Fibroblast of skin of right biceps (primary cell): Measurements from ENCODE around the gene USP2.

Experiments used
- DNase-seq: peaks from one replicate; pipeline ENCODE4 v3.0.0-alpha.2; 2013

Gene USP2, protein sequence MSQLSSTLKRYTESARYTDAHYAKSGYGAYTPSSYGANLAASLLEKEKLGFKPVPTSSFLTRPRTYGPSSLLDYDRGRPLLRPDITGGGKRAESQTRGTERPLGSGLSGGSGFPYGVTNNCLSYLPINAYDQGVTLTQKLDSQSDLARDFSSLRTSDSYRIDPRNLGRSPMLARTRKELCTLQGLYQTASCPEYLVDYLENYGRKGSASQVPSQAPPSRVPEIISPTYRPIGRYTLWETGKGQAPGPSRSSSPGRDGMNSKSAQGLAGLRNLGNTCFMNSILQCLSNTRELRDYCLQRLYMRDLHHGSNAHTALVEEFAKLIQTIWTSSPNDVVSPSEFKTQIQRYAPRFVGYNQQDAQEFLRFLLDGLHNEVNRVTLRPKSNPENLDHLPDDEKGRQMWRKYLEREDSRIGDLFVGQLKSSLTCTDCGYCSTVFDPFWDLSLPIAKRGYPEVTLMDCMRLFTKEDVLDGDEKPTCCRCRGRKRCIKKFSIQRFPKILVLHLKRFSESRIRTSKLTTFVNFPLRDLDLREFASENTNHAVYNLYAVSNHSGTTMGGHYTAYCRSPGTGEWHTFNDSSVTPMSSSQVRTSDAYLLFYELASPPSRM

DNA sequence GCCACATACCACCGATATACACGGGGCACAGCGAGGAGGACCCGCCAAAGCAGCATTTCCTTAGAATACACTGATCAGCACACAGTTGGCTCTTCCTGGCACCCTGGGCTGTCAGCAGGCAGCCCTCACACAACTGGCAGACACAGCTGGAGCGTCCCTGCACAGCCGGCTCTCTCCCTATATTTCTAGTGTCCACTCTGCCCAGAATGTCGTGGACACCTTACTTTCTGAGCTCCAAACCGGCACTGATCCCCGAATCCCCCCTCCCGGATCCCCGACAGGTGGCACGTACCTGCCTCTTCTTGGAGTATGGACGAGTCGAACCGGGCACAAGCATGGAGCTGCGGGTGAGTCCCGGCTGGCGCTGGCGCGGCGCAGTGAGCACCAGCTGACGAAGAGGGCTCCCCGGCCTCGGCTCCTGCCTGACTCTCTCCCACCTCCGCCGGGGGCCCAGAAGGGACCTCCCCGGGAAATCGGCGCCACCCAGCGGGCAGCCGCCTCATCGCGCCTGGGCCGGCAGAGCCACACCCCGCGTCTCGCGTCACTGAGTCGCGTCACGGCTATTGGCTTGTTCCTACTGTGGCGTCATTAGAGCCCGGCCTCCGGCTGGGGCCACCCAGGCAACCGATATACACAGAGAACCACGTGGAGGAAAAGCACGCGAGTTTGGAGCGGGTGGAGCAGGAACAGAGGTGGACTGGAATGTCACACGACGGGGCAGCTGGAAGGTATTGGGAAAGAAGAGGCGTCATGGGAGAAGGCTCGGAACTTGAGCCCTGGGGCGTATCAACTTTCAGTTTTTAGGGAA is at the start of gene USP2:
USP2 (minus strand) TSS at position 510 of the 808 bp plus-strand sequence. CDS start 8,210 bp downstream, outside the sequence.
- peak; percentile 95 for DNase-seq

DNA sequence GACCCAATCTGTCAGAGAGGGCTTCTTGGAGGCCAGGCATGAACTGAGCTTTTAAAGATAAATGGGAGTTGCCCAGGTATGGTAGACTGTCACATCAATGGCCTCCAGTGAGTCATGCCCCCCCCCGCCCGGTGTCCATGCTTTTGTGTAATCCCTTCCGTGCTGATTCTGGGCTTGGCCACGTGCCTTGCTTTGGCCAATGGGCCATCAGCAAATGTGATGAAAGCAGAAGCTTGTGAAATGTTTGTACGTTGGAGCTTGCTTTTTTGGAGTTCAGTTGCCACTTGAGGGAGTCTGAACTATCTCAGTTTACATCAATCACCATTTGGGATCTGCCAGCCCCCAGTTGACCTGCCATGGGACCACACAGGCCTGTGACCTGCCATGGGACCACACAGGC is 45.8 kb upstream of the USP2 start:
- no peak for DNase-seq

DNA sequence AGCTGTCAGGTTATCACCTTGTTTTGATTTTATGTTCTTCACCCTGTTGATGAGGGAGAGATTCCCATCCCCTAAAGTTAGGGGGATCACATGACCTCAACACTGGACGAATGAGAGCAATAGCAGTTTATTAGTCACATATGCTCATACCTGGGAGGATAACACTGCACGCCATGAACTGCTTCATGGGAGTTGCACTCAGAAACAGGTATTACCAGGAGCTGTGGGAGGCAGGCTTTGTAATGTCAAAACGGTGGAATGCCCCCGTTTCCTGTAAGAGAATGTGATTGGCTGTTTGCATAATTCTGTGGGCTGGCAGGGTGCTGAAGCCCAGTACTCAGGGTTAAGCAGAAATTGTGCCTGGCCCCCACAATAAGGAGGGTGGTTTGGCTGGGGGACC is 44.7 kb upstream of the USP2 start:
- DNase-seq: no peak

DNA sequence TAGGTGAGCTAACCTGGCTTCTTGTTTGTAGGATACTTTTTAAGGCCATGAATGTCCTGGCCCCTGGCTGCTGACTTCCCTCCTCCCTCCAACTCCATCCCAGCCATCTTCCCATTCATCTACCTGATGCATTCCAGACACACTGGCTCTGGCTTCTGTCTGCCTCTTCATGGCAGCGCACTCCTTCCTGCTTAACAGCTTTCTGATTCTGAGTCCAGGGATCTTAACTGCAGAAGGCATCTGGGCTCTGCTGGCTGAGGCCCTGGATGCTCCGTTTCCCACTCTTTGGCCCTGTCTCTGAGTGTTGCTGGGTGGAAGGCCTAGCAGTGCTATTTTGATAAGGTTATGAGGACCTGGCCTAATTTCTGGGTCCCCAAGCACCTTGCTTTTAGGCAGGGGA is 43.3 kb upstream of the USP2 start:
- DNase-seq: no peak

DNA sequence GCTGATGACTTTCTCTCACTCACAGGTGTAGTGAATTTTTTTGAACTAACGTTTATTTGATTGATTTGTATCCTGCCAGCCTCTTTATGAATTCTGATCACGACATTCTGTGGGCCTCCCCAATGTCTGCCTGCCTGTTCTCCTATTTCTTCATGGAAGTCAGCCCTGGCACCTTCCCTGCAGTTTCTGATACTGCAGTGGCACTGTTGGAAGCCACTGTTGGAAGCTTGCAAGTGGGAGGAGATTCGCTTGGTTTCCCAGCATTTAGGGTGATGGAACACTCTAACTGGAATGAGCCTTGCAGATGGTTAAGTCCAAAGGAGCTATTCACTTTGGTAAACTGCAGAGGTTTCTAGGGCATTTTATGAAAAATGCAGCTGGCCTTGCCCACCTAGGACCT is 42.8 kb upstream of the USP2 start:
- no peak for DNase-seq

DNA sequence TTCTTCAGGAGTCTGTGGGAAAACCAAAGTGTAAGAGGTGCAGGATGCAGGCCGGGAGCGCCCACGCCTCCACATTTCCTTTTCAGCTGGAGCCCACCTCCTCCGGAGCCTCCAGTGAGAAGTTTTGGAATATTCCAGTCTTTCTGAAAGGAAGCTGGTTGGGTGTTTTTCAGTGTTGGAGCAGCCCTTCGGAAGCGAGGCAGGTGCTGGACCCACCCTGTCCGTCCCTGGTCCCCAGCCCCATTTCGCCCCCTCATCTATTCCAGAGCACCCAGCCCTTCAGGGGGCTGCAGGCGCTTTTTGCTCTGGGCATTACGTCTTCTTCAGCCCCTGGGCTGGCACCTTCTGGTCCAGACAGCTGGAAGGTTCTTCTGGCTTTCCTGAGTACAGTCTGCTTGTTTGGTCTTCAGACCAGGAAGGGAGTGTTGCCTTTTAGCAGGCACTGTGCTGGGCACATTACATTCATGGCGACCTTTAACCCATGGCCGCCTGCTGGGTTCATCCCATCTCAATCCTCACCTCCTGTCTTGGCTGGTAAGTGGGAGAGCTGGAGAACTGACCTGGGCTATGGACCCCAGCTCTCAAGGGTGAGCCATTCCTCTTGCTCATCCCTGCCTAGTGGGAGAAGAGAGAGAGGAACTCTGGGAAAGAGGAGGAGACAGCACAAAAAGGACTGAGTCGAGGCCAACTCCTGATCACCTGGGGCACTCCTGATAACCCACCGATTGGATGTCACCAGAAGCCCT is 42.2 kb upstream of the USP2 start:
- DNase-seq: peak; percentile 40

DNA sequence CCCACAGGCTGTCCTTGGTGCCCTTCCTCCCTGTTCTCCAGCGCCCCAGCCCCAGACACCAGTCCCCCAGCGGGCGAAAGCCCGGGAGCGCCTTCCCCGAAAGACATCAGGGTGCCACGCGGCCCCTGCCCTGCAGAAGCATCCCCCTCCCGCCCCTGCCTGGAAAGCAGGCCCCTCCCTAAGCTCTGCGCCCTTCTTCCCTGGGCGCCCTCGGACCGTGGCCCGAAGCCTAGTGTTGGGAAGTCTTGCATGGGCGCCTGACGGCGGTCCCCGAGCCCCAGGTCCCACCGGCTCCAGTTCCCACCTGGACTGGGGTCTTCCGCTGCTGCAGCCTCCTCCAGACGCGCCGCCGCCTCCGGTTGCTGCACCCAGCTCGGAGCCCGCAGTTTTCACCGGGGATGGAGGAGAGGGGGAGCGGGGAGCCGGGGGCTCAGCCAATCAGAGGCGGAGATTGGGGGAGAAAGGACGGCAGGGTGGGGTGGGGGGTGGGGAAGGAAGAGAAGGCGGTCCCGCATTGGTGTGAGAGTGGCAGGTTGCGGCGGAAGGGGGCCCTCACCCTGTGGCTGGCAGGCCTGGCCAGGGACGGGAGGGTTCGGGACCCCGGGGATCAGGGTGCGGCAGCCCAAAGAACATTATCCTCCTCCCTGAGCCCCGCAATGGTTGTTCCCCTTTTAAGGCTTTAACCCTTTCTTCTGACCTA is 41.5 kb upstream of the USP2 start, which contains the start of gene THY1:
THY1 (minus strand) TSS at position 364 of the 700 bp plus-strand sequence. CDS start 2,267 bp downstream, outside the sequence.
- peak; percentile 74 for DNase-seq

DNA sequence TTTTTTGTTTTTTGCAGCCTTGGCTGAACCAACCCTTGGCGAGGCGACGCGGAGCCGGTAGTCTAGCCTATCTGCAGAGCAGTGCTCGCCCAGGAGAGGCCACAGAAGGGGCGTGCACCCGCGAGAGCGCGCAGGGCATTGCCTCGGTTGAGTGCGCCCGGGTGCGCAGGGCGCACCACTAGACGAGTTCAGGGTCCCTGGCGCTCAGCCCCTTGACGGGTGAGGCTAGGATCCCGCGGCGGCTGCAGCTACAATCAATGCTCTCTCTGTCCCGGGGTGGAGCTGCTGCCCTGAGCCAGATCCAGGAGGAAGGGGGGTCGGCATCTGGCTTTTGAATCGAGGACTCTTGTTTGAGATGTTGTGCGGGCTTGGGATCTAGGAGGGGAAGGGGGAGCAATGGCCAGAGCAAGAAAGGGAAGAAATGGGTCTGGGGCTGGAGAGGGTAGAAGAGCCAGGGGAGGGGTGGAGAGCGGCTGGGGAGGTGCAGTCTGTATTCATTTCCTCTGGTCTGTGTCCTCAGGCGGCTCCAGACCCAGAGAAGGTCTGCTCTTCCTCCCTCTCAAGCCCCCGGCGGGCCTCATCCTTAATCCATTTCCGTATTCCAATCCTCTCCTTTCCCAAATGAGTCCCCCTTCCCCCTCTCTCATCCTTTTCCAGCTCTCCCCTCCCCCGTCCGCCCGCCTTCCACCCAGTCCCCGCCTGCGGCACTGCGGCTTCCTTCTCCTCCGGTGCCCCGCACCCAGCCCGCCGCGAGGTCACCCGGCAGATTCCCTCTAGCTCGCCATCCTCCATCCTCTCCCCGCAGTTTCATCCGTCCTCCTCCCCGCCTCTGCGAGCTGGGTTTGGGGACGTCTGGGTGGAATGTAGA is 40.7 kb upstream of the USP2 start:
- peak; percentile 74 for DNase-seq

DNA sequence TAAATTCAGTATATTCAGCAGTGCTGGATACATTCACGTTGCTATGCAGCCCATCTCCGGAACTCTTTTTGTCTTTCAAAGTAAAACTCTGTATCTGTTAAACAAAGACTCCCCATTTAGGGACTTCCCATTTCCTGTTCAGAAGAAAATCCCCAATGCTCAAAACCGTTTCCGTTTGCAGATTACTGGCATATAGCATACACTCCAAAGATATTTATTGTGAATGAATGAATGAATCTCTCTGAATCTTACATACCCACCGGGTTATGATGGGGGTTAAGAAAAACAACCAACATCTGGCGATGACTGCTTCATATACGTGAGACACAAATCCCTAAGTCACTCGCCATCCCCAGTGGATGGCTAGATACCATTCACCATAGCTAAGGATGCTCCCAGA is 39.9 kb upstream of the USP2 start:
- DNase-seq: peak; percentile 26

DNA sequence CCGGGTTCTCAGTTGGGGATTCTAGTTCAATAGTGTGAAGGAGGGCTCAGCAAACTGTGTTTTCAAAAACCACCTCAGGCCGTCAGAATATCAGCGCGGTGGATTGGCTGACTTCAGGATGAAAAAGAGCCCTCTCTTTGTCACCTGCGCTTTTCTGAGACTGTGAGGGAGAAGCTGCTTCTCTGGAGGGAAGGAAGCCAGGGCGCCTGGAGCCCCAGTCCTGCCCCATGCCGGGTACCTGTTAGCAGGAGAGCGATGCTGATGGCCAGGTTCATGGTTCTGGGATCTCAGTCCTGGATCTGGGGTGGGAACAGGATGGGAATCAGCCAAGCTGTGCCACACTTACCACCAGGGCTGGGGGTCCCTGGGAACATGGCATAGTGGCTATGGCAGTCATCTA is 39.1 kb upstream of the USP2 start:
- DNase-seq: no peak

DNA sequence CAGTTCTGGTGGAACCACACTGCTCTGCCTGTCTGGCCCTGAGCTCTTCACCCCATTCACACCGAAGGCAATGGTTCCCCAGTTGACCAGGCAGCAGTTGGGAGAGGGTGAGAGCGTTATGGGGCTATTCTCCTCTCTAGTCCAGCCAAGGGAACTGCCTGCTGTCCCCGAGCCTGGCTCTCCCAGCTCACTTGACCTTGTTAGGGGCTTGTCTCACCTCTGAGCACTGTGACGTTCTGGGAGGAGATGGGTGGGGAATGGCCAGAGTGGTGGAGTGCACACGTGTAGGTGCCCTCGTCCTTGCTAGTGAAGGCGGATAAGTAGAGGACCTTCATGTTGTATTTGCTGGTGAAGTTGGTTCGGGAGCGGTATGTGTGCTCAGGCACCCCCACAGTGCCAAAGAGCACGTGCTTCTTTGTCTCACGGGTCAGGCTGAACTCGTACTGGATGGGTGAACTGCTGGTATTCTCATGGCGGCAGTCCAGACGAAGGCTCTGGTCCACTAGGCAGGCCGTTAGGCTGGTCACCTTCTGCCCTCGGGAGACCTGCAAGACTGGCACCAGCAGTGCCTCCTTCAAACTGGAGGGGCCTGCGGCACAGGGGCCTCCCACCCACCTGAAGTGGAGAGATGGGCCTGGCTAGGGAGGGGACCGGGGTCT is 38.5 kb upstream of the USP2 start:
- DNase-seq: no peak

DNA sequence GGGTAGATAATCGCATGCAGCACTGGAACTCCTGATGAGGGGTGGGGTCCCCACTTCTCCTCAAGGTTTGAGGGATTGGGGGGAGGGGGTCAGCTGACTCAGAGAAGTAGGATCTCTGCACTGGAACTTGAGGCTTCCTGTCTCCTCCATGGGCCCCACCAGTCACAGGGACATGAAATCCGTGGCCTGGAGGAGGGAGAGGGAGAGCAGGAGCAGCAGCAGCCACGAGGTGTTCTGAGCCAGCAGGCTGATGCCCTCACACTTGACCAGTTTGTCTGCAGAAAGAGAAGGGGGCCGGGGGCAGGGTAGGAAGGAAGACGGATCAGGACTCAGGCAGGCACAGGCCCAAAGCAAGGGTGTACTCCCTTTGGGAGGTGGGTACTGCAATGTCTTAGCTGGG is 37.8 kb upstream of the USP2 start:
- no peak for DNase-seq

DNA sequence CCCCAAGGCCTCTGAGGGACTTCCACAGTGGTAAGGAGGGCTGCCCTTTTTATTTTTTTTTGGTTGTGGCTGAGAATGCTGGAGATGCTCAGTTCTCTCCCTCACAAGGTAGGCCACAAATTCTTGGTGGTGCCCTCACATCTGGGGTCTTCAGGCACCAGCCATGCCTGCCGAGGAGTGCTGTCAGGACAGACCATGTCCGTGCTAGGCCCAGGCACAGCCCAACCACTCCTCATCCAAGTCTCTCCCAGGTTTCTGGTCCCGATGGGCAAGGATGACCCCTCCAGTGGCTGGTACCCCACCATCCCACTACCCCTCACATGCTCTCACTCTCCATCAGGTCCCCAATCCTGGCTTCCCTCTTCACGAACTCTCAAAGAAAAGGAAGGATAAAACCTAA is 37.3 kb upstream of the USP2 start:
- DNase-seq: no peak

DNA sequence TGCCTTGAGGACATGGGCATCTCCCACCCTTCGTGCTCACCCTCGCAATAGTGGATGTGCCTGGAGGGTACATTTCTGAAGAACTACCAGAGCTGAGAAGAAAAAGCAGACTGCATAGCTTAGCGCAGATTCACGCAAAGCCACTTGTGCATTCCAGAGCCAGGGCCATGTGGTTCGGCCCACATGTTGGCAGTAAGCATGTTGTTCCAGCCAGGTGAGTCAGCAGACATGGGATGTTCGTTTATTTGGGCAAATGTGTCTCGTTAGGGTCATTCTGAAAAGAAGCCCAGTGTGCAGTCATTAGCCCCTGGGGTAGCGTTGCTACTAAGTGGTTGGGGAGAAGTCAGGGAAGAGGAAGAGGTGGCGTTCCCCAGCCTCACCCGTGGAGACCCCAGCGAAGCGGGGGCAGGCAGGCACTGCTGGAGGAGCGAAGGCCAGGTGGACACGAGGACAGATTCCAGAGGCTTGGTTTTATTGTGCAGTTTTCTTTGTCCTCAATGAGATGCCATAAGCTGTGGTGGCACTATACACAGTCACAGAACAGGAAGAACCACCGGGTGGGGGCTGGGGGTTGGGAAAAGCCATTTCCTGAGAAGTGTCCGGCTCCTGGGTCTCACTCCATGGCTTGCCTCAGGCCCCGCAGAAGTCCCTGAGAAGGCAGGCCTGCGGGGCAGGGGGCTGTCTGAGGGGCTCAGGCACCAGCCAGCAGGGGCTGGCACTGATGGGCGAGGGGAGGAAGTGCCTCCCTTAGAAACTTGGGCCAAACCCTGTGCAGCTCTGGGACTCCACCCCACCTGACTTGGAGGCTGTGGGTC is 36.4 kb upstream of the USP2 start:
- DNase-seq: peak; percentile 92

DNA sequence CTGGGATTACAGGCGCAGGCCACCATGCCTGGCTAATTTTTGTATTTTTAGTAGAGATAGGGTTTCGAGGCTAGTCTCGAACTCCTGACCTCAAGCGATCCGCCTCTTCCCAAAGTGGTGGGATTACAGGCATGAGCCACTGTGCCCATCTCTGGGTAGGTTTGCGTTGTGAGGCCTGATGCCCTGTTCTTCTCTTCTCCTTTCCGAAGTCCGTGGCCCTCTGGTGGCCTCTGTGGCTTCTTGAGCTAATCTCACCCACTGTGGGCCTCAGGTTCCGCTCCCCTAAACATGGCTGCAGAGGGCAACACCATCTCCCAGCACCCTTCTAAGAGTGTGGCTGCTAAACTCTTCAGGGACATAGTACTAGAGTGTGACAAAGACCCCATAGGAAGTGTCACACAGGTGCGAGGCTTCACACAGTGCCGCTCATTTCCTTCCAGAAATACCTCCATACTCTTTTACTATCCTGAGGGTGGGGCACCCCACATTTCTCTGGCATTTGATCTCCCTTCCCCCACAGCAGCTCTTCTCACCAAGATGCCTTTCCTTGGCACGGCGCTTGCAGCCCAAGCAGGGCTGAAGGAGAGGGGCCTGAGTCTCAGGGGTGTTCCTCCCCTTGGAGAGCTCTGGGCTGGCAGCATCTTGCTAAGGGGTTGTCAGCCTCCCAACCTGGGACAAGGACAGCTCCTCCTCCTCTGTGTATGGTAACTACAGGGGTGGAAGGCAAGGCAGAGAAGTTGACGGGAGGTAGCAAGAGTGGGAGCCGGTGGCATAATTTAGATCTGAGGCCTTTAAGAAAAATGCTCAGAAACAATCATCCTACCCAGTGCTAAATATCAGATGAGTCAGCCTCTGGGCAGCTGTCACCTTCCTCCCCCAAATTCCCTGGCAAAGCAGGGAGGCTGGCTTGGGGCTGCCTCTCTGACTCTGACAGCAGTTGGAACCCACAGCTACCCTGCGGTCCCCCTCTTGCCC is 35.4 kb upstream of the USP2 start:
- DNase-seq: peak; percentile 76

DNA sequence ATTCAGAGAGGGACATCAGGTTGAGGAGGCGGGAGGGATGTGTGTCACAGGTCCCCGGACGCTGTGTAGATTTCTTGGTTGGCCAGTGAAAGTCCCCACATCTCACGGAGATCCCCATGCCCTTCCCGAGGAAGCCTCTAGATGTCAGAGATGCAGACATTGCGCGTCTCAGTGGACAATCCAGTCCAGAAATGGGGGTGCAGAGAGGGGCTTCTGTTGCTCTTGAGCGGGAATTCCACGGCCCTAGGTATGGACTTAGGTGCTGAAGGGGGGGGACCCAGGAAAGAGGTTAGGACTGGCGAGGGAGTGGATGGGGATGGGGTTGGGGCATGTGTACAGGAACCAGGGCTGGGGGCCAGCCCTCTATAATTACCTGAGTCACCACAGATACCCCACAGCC is 34.5 kb upstream of the USP2 start:
- no peak for DNase-seq

DNA sequence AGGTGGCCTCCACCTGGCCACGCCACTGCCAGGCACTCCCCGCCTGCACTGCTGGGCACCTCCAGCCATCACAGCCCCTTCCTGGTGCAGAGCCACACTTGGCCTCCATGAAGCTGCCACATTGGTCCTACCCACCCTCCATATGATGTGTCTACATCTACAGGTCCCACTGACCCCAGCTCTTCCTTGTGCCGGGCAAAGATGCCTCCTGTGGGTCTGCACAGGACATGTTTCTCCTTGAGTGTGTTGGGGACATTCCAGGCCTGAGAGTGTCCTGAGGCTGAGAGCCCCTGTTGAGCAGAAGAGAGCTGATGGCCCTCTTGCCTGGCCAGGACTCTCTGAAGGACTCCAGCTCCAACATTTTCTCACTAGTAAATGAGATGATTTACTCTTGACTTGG is 34.0 kb upstream of the USP2 start:
- no peak for DNase-seq

DNA sequence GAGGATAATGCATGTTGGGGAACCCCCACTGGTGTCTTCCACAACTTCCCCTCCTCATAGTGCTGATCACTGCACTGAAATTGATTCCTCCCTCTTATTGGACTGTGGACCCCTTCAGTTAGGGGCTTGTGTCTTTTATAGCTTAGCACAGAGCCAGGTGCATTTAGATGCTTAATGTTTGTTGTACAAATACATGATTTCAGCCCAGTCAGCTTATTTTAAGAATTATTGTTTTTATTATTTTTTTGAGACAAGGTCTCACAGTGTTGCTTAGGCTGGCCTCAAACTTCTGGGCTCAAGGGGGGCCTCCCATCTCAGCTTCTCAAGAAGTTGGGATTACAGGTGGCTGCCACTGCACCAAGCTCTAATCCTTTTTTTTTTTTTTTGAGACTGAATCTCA is 33.2 kb upstream of the USP2 start:
- no peak for DNase-seq

DNA sequence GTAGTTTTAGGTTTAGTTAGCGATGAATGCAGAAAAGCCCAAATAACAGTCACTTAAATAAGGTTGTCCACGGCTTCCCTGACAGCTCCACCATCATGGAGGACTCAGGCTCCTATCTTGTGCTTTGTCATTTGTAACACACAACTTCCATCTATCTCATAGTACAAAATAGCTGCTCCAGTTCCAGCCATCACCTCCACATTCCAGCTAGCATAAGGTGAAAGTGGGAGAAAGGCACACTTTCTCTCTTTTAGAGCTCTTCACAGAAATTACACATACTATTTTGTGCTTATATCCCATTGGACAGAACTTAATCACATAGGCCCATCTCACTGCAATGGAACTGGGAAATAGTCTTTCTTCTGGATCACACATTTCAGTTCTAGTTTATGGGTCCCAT is 32.8 kb upstream of the USP2 start:
- no peak for DNase-seq
